ENCODE measurements around the gene CD5L. TPM values are rescaled to one million over a fixed set of nuclear protein-coding genes. Genes with fewer than 3 reads are reported as not detected.

The CD5L gene
- total RNA-seq, 1 donor from 2014 or later = not detected

GRCh38 chr1:157782931-157783330 is 58.7 kb downstream of the CD5L start:
- H3K36me3 ChIP-seq (ENCODE audit: control insufficient read depth, insufficient read depth, low read length) = no peaks in the 10 kb centered on the region
- DNase-seq (ENCODE audit: low read depth) = no peak
- no peaks in the 10 kb centered on the region for H3K27me3 ChIP-seq (ENCODE audit: control insufficient read depth, insufficient read depth, low read length)
- TF ChIP-seq CTCF (IDR thresholded peaks at IDR 0.05; ENCODE audit: insufficient read depth, low read length, poor library complexity, severe bottlenecking) = no peak
- no peak overlapping the region for H3K4me3 ChIP-seq (ENCODE audit: low read depth, low read length)

GRCh38 chr1:157781048-157781447 is 60.6 kb downstream of the CD5L start:
- Histone ChIP-seq H3K4me3 (ENCODE audit: low read depth, low read length) (no peak overlapping the region), H3K27me3 (ENCODE audit: control insufficient read depth, insufficient read depth, low read length) (no peaks in the 10 kb centered on the region), H3K36me3 (ENCODE audit: control insufficient read depth, insufficient read depth, low read length) (no peaks in the 10 kb centered on the region)
- TF ChIP-seq CTCF (IDR thresholded peaks at IDR 0.05; ENCODE audit: insufficient read depth, low read length, poor library complexity, severe bottlenecking) = no peak
- DNase-seq (ENCODE audit: low read depth) = no peak

Other genes with a start within 250 kb of the CD5L start
- gene FCRL4, start 243.7 kb downstream of the CD5L start, total RNA-seq = not detected in 2 replicates
- gene FCRL3, start 141.0 kb downstream of the CD5L start, total RNA-seq = not detected in 2 replicates
- gene FCRL2, start 64.7 kb downstream of the CD5L start, total RNA-seq = not detected in 2 replicates
- not detected in 2 replicates for gene FCRL1, start 21.7 kb downstream of the CD5L start, total RNA-seq
- gene KIRREL1, start 151.8 kb upstream of the CD5L start, total RNA-seq = 119 and 126 TPM in 2 replicates